ENCODE measurements around the gene F13B.
"Not testable (repeated sequence)": the region's sequence is repeated elsewhere in the genome, so short reads cannot be mapped to it uniquely, and the experiment has no call there.

F13B gene

GRCh38 chr1:197066719-197067456 is at the start of gene F13B:
F13B (minus strand) TSS chr1:197067260; CDS start chr1:197067223, 37 bp downstream.
- in situ Hi-C loops (cut with MboI; ENCODE audit: low sequenced_read_pairs): no loop called here

GRCh38 chr1:197116156-197116555 is 49.1 kb upstream of the F13B start:
- in situ Hi-C loops (cut with MboI; ENCODE audit: low sequenced_read_pairs): no loop called here

GRCh38 chr1:197106869-197107268 is 39.8 kb upstream of the F13B start:
- in situ Hi-C loops (cut with MboI; ENCODE audit: low sequenced_read_pairs): no loop called here

GRCh38 chr1:197103300-197103699 is 36.2 kb upstream of the F13B start:
- in situ Hi-C loops (cut with MboI; ENCODE audit: low sequenced_read_pairs): no loop called here

- in situ Hi-C loops (cut with MboI; ENCODE audit: low sequenced_read_pairs): no loop called here
Observed at GRCh38 chr1:197101978-197102377, 34.9 kb upstream of the F13B start.

GRCh38 chr1:197100677-197101076 is 33.6 kb upstream of the F13B start:
- in situ Hi-C loops (cut with MboI; ENCODE audit: low sequenced_read_pairs): no loop called here

GRCh38 chr1:197099444-197099843 is 32.4 kb upstream of the F13B start:
- in situ Hi-C loops (cut with MboI; ENCODE audit: low sequenced_read_pairs): no loop called here

GRCh38 chr1:197096971-197097370 is 29.9 kb upstream of the F13B start:
- in situ Hi-C loops (cut with MboI; ENCODE audit: low sequenced_read_pairs): not testable (repeated sequence)

GRCh38 chr1:197096137-197096536 is 29.1 kb upstream of the F13B start:
- in situ Hi-C loops (cut with MboI; ENCODE audit: low sequenced_read_pairs): no loop called here

- in situ Hi-C loops (cut with MboI; ENCODE audit: low sequenced_read_pairs): no loop called here
Observed at GRCh38 chr1:197093226-197093885, 26.3 kb upstream of the F13B start.

- in situ Hi-C loops (cut with MboI; ENCODE audit: low sequenced_read_pairs): no loop called here
Observed at GRCh38 chr1:197092491-197093023, 25.5 kb upstream of the F13B start.

GRCh38 chr1:197083474-197083873 is 16.4 kb upstream of the F13B start:
- in situ Hi-C loops (cut with MboI; ENCODE audit: low sequenced_read_pairs): no loop called here

GRCh38 chr1:197081117-197081753 is 14.2 kb upstream of the F13B start:
- in situ Hi-C loops (cut with MboI; ENCODE audit: low sequenced_read_pairs): no loop called here

GRCh38 chr1:197080323-197080722 is 13.3 kb upstream of the F13B start:
- in situ Hi-C loops (cut with MboI; ENCODE audit: low sequenced_read_pairs): no loop called here

- in situ Hi-C loops (cut with MboI; ENCODE audit: low sequenced_read_pairs): no loop called here
Observed at GRCh38 chr1:197076585-197076984, 9.5 kb upstream of the F13B start.

- in situ Hi-C loops (cut with MboI; ENCODE audit: low sequenced_read_pairs): no loop called here
Observed at GRCh38 chr1:197073978-197074377, 6.9 kb upstream of the F13B start.

GRCh38 chr1:197067457-197067818 is 378 bp upstream of the F13B start:
- in situ Hi-C loops (cut with MboI; ENCODE audit: low sequenced_read_pairs): no loop called here

GRCh38 chr1:197066277-197066676 is 783 bp downstream of the F13B start:
- in situ Hi-C loops (cut with MboI; ENCODE audit: low sequenced_read_pairs): no loop called here

- in situ Hi-C loops (cut with MboI; ENCODE audit: low sequenced_read_pairs): no loop called here
Observed at GRCh38 chr1:197065559-197065958, 1.5 kb downstream of the F13B start.

GRCh38 chr1:197063212-197063611 is 3.8 kb downstream of the F13B start:
- in situ Hi-C loops (cut with MboI; ENCODE audit: low sequenced_read_pairs): no loop called here

GRCh38 chr1:197062692-197063091 is 4.4 kb downstream of the F13B start:
- in situ Hi-C loops (cut with MboI; ENCODE audit: low sequenced_read_pairs): no loop called here

GRCh38 chr1:197049100-197049499 is 18.0 kb downstream of the F13B start:
- in situ Hi-C loops (cut with MboI; ENCODE audit: low sequenced_read_pairs): no loop called here
